ENCODE measurements around the gene PXDN.

GRCh38 chr2:1789610-1790009 is 45.3 kb upstream of the PXDN start:
- TF ChIP-seq TOX (CRISPR knock-in tag; IDR thresholded peaks at IDR 0.05; ENCODE audit: borderline replicate concordance) (no peak), POU6F1 (CRISPR knock-in tag; IDR thresholded peaks at IDR 0.05; ENCODE audit: borderline replicate concordance, low read depth) (no peak), PPARA (CRISPR knock-in tag; IDR thresholded peaks at IDR 0.05; ENCODE audit: borderline replicate concordance) (no peak), CREB5 (CRISPR knock-in tag; IDR thresholded peaks at IDR 0.05; ENCODE audit: low read depth) (no peak), ARNTL (CRISPR knock-in tag; IDR thresholded peaks at IDR 0.05; ENCODE audit: borderline replicate concordance, low read depth) (no peak), CSRNP3 (CRISPR knock-in tag; IDR thresholded peaks at IDR 0.05) (no peak), PATZ1 (CRISPR knock-in tag; IDR thresholded peaks at IDR 0.05; ENCODE audit: borderline replicate concordance) (no peak), ZNF70 (CRISPR knock-in tag; IDR thresholded peaks at IDR 0.05) (no peak), BACH2 (CRISPR knock-in tag; IDR thresholded peaks at IDR 0.05; ENCODE audit: borderline replicate concordance) (no peak)
